ENCODE results near the gene ADAMTS16. TPM values are rescaled to one million over a fixed set of nuclear protein-coding genes. Genes with fewer than 3 reads are reported as not detected.

The ADAMTS16 gene
- polyA plus RNA-seq, 3 donors: 61.0 to 75.3 (median 64.6) TPM

DNA sequence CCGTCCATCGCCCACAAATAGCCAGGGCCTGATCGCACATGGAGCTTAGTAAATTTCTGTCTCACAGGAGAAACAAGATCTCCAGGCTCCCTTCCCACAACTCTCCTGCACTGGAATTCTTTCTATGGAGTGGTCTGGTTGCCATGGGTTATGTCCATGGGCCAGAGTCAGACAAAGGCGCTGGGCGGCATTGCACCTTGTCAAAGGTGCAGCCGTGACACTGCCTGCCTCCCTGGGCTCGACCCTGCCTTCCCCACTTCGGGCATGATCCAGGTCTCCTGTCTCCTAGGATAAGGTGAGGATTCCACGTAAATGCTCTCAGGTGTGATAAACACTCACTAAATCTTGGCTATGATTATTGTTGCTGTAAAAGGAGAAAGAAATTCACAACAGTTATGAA, 130.0 kb downstream of the ADAMTS16 start:
- no peak for DNase-seq (ENCODE audit: extremely low read depth in 1 of 11, low read depth in 9 of 11, low spot score in 4 of 11)

DNA sequence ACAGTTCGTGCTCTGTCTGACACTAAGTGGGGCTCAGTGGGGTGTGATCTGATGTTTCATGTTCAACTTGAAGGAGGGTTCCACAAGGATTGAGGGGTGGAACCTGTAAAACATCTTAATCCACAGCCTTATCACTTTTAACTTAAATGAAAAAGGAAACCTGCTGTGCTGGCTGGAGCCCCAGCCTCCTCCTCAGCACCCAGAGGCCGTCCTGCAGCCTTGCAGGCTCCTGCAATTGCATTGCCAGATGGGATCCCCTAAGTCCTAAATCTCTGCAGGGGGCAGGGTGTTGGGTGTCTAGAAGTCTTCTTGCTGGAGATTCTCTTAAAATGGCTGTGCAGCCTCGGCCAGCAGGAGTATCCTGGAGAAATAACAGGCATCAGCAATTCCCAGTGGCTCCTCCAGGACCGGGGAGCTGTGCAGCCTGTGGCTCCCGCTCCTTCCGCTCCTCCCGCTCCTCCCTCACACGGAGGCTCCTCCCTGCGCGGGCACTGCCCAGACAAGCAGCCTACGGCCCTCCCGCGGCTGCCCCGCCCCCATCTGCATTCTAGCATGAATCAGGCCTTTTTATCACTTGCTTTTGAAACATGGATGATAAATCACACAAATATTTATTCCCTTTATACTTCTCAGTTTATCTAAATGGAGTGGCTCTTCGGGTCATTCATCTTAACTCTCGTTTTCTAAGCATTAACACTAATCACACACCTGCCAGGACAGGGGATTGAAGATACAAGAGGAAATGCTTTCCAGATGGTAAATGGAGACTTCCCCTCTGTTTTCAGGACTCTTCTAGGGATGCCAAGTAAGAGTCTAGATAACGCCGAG, 131.0 kb downstream of the ADAMTS16 start:
- DNase-seq (ENCODE audit: extremely low read depth in 1 of 11, low read depth in 9 of 11, low spot score in 4 of 11): peak in 8 of 11 donors; percentile 10 to 58 (median 28)

DNA sequence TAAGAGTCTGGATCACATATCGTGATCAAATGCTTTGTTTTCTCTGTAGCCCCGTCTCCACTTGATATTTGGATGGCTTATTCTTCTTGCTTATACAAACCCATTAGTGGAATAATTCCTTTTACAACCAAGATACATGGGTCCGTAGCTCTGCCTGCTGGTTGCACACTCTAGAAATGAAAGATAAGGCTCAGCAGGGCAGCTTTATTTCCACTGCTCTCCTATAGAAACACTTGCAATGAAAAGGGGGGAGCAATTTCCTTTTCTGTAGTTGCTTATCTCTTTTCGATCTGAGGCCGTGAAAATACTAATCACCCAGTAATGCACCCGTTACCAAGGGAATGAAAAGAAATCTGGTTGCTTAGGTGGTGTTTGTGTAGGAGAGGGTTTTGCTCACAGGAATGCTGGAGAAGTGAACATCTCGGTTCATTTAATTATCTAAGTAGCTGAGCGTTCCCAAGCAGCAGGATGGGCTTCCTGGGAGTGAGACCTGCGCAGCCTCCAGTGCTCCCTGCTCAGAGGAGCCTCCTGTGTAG, 131.7 kb downstream of the ADAMTS16 start:
- DNase-seq (ENCODE audit: extremely low read depth in 1 of 11, low read depth in 9 of 11, low spot score in 4 of 11): peak in 1 of 11 donors; percentile 8

DNA sequence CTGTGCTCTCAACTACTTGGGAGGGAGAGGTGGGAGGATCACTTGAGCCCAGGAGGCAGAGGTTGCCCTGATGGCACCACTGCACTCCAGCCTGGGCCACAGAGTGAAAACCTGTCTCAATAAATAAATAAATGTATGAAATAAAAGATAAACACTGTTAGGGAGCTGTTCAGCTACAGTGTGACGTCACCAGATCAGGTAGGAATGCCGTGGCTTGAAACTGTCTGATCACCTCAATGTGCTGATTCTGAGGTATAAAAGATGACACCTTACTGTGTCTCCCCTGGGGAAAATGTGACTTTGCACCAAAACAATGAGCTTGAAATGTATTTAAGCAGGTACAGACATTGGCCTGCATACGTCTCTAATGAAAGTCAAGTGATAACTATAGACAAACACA, 133.3 kb downstream of the ADAMTS16 start:
- no peak for DNase-seq (ENCODE audit: extremely low read depth in 1 of 11, low read depth in 9 of 11, low spot score in 4 of 11)

DNA sequence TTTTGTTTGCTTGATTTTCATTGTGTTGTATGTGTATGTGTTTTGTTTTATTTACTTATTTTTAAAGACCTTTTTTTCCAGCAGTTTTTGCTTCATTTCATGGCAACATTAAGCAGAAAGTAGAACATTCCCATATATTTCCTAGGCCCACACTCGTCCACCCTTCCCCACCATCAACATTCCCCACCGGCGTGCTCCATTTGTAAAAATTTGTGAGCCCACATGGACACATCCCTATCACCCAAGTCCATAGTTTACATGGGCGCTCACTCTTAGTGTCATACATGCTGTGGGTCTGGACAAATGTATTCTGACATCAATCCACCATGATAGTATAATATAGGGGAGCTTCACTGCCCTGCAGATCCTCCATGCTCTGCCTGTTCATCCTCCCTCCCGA, 133.8 kb downstream of the ADAMTS16 start:
- no peak for DNase-seq (ENCODE audit: extremely low read depth in 1 of 11, low read depth in 9 of 11, low spot score in 4 of 11)

DNA sequence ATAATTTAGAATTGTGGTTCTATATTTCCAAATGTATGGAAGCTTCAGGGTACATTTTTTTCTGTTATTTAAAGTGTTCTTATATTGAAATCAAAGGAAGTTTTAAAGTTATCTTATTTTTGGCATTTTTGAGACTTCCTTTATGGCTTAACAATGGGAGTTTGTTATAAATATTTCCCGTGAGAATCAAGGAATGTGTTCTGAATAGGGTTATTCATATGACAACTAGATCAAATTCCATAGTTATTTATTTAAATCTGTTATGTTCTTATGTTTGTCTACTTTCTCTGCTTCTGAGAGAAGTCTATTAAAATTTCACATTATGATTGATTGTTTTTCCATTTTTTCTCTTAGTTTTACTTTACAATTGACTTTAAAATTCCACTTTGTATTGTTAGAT, 135.1 kb downstream of the ADAMTS16 start:
- DNase-seq (ENCODE audit: extremely low read depth in 1 of 11, low read depth in 9 of 11, low spot score in 4 of 11): no peak

DNA sequence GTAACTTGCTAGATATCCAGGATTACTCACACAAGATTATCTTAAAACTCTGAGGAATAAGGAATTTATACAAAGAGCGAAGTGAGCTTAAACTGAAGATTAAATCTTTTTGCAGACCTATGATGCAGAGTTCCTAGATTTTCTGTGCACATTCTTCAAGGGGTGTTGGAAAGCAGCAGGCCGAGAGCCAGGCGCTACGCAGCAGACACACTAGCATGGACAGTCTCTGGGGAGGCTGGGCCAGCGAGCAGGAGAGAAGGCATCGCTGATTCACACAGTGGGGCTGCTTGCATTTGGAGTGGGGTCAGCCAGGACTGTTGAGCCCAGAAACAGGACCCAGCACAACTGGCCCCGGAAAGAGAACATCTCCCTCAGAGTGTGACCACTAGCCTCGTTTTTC, 136.3 kb downstream of the ADAMTS16 start:
- DNase-seq (ENCODE audit: extremely low read depth in 1 of 11, low read depth in 9 of 11, low spot score in 4 of 11): no peak

DNA sequence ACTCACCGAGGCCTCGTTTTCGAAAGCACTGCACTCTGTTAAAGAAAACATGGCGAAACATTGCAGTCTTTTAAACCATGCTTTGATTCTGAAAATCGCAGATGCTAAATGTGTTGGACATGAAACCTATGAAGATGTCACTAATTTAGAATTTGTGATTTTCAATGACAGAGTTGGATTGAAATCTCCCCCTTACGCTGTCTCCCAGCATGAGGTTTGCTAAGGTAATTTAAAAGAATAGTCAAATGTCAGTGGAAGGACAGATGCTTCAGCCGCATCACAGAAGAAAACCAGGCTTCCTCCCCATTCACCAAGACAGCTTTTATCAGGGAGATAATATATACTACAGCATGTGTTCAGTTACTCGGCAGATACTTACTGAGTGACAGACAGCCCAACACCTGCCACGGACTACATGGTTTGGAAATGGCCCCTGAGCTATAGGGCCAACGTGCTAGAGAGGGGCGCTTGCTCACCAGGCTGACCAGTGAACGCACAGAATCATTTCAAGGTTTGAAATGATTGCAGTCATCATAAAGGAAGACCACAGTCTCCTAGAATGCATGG, 136.9 kb downstream of the ADAMTS16 start:
- no peak for DNase-seq (ENCODE audit: extremely low read depth in 1 of 11, low read depth in 9 of 11, low spot score in 4 of 11)

DNA sequence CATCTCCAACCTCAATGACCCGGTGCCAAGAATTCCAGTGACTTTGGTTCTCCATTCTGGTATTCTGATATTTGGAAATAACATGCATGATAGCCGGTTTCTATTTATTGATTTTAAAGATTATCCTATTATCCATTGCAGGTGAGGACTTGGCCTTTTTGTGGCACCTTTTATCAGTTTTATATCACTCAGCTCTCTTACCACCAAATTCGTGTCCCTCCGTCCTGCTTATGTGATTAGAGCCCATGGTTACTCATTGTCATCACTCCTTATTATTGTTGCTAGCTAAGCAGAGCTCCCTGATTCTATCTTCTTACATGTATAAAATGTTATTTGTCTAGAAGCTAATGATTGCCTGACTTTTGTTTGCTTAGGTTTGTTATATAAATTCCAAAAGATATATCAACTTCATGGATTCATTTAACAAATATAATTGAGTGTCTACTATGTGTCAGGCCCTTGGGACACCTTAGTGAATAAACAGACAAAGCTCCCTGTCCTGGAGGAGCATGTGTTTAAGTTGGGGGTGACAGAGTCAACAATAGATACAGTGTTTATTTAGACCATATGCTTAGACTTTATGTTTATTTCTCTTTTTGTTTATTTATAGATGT, 138.2 kb downstream of the ADAMTS16 start:
- DNase-seq (ENCODE audit: extremely low read depth in 1 of 11, low read depth in 9 of 11, low spot score in 4 of 11): no peak

DNA sequence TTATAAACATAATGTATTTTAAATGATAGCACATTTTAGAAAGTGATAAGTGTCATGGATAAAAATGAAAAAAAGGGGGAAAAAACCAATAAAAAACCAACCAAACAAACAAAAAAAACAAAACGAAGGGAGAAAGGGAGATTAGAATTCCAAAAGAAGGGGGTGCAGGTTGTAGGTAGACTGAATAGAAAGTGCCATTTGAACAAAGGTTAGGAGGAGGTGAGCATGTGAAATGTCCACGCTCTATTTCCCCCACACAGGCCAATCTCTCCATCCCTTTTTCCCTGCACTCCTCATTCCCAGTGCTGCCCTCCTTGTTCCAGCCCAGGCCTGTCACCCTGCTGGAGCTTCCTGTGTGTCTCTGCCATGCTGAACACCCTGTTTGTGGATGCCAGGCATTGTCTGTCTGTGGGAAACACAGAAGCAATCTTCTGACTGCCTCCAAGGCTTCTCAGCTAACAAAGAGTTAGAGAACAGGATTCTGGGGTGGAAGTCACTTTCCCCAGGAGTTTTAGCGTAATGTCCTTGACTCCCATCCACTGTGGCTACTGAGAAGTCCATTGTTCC, 138.8 kb downstream of the ADAMTS16 start:
- DNase-seq (ENCODE audit: extremely low read depth in 1 of 11, low read depth in 9 of 11, low spot score in 4 of 11): no peak

DNA sequence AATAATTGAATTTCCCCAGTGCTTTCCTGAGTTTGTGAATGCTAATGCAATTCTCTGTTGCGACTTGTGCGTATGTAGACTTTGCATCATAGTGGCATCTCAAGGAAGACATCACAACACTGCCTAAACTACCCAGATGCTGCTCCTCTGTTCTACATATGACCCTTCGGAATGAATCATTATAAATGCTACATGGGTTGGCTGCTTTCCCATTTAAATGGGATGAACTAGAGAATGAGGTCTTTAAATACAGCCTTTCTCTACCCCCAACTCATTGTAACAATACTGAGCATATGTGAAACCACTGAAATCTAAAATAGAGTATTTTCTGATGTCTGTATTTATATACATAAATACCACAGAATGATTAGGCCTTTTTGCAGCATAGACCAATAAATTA, 145.8 kb downstream of the ADAMTS16 start:
- no peak for DNase-seq (ENCODE audit: extremely low read depth in 1 of 11, low read depth in 9 of 11, low spot score in 4 of 11)

DNA sequence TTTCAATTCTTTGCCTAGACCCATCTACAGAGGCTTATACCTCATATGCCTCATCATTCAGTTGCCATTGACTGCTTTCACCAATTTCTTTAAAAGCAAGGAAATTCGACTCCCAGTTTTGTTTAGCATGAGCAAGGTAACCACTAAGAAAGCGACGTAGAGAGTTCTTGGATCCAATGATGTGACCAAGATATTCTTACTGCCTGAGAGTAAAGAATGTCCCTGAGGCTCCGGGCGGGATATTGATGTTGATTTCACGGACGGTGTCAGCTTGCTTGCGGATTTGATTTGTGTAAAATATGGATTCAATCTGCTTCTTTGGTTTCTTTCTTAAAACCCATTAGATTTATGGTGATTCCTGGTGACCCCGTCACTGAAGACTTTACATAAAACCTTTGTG, 147.3 kb downstream of the ADAMTS16 start:
- no peak for DNase-seq (ENCODE audit: extremely low read depth in 1 of 11, low read depth in 9 of 11, low spot score in 4 of 11)

DNA sequence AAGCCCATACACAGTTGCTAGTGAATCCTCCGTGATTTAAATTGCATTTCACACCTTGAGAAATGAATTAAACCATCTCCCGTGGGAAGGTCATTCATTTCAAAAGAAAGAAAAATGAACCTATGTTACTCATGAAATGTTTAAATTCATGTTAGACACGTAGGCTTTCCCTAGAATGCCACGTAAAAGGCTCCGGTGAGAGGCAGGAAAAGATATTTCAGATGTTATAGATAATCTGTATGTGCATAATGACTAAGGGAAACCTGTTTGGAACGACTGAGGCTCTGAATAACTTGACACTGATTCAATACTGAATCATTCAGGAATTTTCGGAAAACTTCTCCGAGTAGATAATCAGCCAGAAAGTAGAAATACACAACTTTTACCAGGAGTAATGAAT, 148.1 kb downstream of the ADAMTS16 start:
- DNase-seq (ENCODE audit: extremely low read depth in 1 of 11, low read depth in 9 of 11, low spot score in 4 of 11): no peak

DNA sequence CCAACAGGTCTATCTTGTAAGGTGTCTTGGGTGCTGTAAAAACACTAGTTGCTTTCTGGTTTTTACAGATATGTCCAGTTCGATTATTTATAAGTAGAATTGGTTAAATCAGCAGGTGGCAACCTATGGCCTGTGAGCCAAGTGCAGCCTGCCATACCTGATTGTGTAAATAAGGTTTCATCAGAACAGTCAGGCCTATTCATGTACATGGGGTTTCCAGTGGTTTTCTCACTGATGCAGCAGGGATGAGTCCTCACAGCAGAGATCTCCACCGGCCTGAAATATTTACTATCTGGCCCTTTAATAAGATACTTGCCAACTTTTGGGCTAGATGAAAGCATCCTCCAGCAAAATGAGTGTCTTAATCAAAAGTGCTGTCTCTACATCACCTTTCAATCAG, 149.4 kb downstream of the ADAMTS16 start:
- DNase-seq (ENCODE audit: extremely low read depth in 1 of 11, low read depth in 9 of 11, low spot score in 4 of 11): no peak

DNA sequence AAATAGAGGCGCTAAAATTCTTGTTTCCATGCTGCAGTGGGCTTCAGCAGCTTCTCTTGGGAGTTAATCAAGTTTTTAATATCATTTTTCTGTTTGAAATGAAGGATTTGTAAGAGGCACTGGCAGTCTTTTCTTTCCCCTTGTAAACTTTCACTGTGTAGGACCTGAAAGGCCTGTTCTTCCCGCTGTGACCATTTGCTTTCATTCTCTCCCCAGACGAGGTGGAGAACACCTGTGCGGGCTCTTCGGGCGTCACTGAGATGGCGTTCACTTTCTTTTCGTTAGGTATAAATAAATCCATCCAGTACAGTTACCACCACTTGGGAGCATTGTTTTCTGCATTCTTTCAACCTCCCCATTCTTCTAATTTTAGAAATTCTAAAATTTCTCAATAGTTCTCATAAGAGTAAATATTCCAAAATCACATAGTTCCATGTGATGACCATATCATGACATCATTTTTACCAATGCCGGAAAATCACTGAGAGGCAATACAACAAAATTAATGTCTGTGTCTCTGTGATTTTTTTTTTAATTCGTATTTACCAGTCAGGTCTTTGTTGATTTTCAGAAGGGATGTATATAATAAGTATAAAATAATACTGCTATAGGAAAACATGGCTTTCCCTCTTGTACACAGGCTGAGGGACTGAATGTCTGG, 150.7 kb downstream of the ADAMTS16 start:
- no peak for DNase-seq (ENCODE audit: extremely low read depth in 1 of 11, low read depth in 9 of 11, low spot score in 4 of 11)

DNA sequence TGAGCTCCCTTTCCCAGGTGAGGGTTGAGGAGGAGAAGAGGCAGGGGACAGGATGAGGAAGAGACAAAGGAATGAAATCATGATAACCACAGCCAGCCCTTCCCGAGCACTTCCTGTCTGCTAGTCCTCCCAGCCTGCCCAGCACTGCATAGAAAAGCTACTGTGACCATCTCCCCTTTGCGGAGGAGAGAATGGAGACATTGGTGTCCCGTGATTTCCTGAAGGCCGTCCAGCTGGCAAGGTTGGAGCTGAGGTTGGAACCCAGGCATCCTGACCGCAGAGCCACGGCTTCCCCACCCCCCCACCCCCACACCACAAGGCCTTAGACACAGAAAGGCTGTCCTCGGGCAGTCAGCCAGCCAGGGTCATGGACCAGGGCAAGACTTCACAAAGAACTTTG, 151.2 kb downstream of the ADAMTS16 start:
- DNase-seq (ENCODE audit: extremely low read depth in 1 of 11, low read depth in 9 of 11, low spot score in 4 of 11): peak in 1 of 11 donors; percentile 21

DNA sequence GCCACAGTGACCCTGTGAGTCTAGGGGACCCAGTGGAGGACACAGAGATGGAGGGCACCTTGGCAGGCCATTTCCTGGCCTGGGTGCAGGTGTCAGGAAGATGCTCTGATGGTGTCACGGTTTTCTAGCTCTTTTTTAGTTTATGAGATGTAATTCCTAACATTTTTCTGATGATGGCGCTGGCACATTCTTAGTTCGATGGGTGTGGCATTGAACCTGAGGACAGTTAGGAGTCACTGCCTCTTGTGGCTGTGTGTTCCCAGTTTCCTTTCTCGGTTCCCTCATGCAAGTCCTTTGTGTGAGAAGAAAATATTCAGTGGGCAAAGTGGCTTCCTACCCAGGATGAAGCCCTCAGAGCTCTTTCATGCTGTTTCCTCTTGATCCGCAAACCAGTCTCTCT, 152.9 kb downstream of the ADAMTS16 start:
- DNase-seq (ENCODE audit: extremely low read depth in 1 of 11, low read depth in 9 of 11, low spot score in 4 of 11): no peak

DNA sequence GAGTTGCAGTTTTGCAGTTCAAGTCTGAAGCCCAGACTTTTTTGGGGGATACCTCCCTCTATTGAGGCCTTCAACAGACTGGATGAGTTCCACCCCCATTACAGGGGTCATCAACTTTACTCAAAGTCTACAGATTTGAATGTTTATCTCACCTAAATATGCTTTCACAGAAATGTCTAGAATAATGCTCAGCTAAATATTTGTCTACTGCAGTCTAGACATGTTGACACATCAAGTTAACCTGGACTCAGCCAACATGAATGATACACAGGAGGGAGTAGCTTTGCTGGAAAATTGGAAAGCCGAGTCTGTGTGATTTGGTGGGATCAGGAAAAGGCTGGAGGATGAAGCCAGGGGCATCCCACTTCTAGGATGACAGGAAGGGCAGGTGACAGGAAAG, 154.3 kb downstream of the ADAMTS16 start:
- no peak for DNase-seq (ENCODE audit: extremely low read depth in 1 of 11, low read depth in 9 of 11, low spot score in 4 of 11)

DNA sequence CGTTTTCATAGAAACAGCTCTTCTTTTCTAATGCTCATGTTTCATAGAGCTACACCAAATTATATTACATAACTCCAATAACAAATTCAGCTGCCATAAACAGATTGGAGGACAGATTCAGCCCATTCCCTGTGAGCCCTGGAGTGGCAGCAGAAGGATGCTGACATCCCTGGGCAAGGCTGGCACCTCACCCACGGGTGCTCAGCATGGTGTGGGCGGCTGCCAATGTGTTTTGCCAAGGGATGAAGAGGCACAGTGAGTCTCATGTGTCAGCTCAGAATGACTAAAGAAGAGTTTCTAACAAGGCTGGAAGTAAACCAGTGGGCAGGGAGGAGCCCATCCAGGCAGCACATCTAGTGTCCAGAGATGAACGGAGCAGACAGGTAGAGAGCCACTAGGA, 155.2 kb downstream of the ADAMTS16 start:
- DNase-seq (ENCODE audit: extremely low read depth in 1 of 11, low read depth in 9 of 11, low spot score in 4 of 11): no peak

All from renal cortex interstitium (tissue), 11 donors.